ENCODE data around the gene LACTB.

LACTB gene

GRCh38 chr15:63121382-63122001 is at the start of gene LACTB:
TSS of gene LACTB (plus strand) at chr15:63121861. CDS start at chr15:63121872, 11 bp downstream.
- peak; percentile 43 to 49 for DNase-seq

GRCh38 chr15:63072023-63072650 is 49.5 kb upstream of the LACTB start:
- DNase-seq, result no peak

- DNase-seq, result no peak
These were observed 48.8 kb upstream of the LACTB start for GRCh38 chr15:63072809-63073277.

- no peak for DNase-seq
These were observed 48.0 kb upstream of the LACTB start for GRCh38 chr15:63073497-63074172.

- DNase-seq, result no peak
These were observed 46.4 kb upstream of the LACTB start for GRCh38 chr15:63075015-63075983.

- no peak for DNase-seq
These were observed 45.5 kb upstream of the LACTB start for GRCh38 chr15:63075984-63076713.

GRCh38 chr15:63076714-63077046 is 45.0 kb upstream of the LACTB start:
- DNase-seq, result no peak

GRCh38 chr15:63077952-63078351 is 43.7 kb upstream of the LACTB start:
- DNase-seq, result no peak

GRCh38 chr15:63079947-63080626 is 41.6 kb upstream of the LACTB start:
- no peak for DNase-seq

GRCh38 chr15:63080634-63081250 is 40.9 kb upstream of the LACTB start:
- DNase-seq, result no peak

- no peak for DNase-seq
These were observed 39.3 kb upstream of the LACTB start for GRCh38 chr15:63082366-63082765.

GRCh38 chr15:63083044-63083443 is 38.6 kb upstream of the LACTB start:
- DNase-seq, result no peak

GRCh38 chr15:63083541-63083940 is 38.1 kb upstream of the LACTB start:
- no peak for DNase-seq

GRCh38 chr15:63084806-63085205 is 36.9 kb upstream of the LACTB start:
- DNase-seq, result no peak

- DNase-seq, result no peak
These were observed 36.4 kb upstream of the LACTB start for GRCh38 chr15:63085289-63085688.

GRCh38 chr15:63086271-63086670 is 35.4 kb upstream of the LACTB start:
- DNase-seq, result no peak

GRCh38 chr15:63086947-63087346 is 34.7 kb upstream of the LACTB start:
- DNase-seq, result no peak

- DNase-seq, result no peak
These were observed 33.0 kb upstream of the LACTB start for GRCh38 chr15:63088533-63089245.

- DNase-seq, result no peak
These were observed 32.2 kb upstream of the LACTB start for GRCh38 chr15:63089260-63090043.

- no peak for DNase-seq
These were observed 31.2 kb upstream of the LACTB start for GRCh38 chr15:63090472-63090871.
